HG02870 (cell line): ENCODE results near the gene HBM.
"Not testable (repeated sequence)": the region's sequence is repeated elsewhere in the genome, so short reads cannot be mapped to it uniquely, and the experiment has no call there.

Experiments
- ATAC-seq: cut with Tn5 transposase; IDR thresholded peaks from one replicate; pipeline ENCODE4 v1.9.1; 2021; ENCODE audit warnings: mild to moderate bottlenecking, moderate library complexity; ENCODE audit not compliant: unreplicated experiment

The HBM gene

GRCh38 chr16:180681-181564 is 15.1 kb downstream of the HBM start:
- ATAC-seq = no peak

DNA sequence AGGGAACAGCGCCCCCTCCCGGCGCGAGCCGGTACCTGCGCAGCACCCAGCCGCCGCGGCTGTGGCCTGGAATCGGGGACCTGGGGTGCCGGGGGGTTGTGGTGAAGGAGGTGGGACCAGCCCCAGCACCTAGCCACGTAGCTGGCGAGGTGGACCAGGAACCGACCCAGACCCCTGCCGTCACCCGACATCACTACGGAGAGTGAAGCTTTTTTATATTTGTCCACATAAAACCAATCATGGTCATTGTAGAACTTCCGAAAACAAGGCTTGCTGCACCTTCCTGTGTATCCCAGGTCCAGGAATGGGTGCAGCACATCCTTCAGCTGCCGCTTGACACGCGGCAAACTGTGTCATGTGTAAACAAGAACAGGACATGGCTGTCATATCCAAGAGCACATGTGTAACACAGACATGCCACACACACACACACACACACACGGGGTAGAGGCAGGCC is 15.8 kb downstream of the HBM start:
- no peak for ATAC-seq

GRCh38 chr16:183005-183404 is 17.2 kb downstream of the HBM start:
- ATAC-seq = no peak

DNA sequence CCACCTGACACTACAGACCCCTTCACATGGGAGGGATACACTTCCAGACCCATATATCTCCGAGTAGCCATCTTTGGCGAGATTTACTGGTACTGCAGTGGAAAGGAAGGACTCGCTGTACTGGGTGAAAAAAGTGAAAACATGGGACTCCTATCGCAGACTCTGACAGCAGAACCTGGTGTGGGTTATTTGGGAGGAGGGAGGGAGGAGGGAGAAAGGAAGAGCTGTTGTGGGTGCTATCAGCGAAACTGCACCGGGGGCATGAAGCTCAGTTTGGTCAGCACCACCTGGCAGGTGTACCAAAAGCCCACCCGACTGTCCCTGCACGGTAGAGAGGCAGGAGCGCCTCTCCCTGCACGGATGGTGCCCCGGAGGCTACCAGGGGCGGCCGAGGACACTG is 19.4 kb downstream of the HBM start:
- no peak for ATAC-seq

DNA sequence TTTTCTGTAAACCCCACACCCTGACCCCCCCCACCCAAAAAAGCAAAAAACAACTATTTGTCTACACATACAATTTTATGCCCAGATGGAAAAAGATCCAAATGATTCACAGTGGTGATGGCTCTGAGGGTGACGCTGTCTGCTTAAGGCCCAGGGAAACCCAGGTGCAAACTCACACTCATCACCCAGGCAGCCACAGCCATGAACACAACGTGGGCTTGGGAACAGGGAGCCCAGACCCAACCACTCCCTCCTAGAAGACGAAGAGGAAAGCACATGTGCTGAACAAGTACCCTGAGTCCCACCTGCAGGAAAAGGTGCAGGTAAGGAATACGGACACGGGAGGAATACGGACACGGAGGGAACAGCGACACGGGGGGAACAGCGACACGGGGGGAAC is 19.9 kb downstream of the HBM start:
- ATAC-seq = no peak

GRCh38 chr16:187330-187729 is 21.6 kb downstream of the HBM start:
- no peak for ATAC-seq

DNA sequence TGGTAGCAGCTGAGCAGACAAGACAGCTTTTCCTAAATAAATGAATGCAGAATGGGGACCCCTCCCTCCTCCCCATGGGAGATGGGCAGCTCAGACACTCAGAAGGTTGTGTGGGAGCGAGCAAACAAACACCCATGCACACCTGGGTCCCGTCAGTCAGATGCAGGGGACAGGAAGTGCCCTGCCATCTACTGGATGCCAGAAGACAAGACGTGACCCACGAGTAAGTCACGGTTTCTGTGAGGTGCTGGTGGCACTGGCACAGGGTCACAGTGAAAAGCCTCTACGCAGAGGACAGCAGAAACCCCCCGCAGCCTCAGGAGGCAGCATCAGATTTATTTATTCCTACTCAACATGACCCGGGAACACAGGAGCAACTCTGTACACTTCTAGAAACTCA is 22.9 kb downstream of the HBM start:
- no peak for ATAC-seq

DNA sequence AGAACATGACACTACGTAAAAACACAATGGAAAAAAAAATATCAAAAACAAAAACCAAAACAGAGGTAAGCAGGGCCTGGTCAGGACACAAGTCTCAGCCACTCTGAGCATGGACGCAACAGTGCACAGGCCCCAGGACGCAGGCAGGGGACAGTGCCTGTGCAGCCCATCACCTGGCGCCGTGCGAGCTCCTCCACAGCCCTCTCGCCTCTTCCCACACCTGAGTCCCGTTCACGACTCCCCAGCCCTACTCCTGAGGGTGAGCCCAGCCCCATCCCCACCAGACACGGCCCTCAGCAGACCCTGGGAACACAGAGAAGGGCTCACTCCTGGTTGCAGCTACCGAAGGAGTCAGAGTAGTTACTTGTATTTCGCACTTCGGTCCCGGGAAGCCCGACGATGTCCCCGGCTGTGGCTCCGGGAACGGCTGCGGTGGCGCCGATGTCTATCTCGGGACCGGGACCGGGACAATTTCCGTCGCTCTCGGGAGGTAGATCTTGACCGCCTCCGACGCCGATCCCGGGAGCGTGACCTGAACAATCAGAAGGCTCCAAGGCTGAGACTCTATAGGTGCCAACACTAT is 23.9 kb downstream of the HBM start:
- ATAC-seq = no peak

- ATAC-seq = no peak
Measured at GRCh38 chr16:191831-192230, 26.1 kb downstream of the HBM start.

GRCh38 chr16:192686-193085 is 26.9 kb downstream of the HBM start:
- ATAC-seq = no peak

- ATAC-seq = no peak
Measured at GRCh38 chr16:193441-193840, 27.7 kb downstream of the HBM start.

DNA sequence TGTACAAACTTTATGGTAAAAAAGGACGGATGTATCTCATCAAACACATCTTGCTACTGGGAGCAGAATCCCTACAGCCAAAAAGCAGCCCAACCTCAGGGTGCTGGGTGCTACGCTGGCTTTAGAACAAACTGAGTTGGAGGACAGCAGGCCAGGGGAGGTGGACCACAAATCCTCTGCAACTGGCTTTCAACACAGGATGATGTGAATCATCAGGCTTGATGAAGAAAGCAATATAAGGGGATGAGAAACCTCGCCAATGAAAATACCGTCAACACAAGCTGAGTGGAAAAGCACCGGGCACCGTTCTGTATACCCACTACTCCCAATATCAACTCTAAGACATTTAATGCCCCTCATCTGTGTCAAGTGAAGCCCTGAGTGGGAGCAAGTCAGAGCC is 28.7 kb downstream of the HBM start:
- no peak for ATAC-seq

- no peak for ATAC-seq
Measured at GRCh38 chr16:200388-200787, 34.6 kb downstream of the HBM start.

- no peak for ATAC-seq
Measured at GRCh38 chr16:203246-203645, 37.5 kb downstream of the HBM start.

GRCh38 chr16:204046-204445 is 38.3 kb downstream of the HBM start:
- not testable (repeated sequence) for ATAC-seq

DNA sequence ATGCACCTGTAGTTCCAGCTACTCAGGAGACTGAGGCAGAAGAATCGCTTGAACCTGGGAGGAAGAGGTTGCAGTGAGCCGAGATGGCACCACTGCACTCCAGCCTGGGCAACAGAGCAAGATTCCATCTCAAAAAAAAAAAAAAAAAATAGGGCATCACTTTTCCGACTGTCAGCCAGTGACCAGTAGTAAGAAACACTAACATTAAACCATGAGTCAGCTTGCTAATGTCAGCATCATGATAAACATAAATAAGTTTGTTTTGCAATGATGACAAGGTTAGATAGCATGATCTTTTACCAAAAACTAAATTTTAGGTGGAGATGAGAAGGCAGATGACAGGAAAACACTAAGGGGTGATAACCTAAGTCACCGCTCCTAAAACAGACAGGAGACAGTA is 43.6 kb downstream of the HBM start:
- ATAC-seq = not testable (repeated sequence)

GRCh38 chr16:211631-212180 is 45.9 kb downstream of the HBM start:
- not testable (repeated sequence) for ATAC-seq

- ATAC-seq = no peak
Measured at GRCh38 chr16:212999-213398, 47.2 kb downstream of the HBM start.
